GM12873 (cell line): ENCODE data around the gene RNASEH1.

ENCODE experiments used
- TF ChIP-seq, protein P1 (sequence below): IDR thresholded peaks from 2 replicates; pipeline ENCODE4 v1.5.1; 2012; ENCODE audit warnings: low read depth, mild to moderate bottlenecking, moderate library complexity, low read length, control low read depth; ENCODE audit not compliant: insufficient read depth; ENCODE audit errors: missing control alignments

Gene RNASEH1

DNA sequence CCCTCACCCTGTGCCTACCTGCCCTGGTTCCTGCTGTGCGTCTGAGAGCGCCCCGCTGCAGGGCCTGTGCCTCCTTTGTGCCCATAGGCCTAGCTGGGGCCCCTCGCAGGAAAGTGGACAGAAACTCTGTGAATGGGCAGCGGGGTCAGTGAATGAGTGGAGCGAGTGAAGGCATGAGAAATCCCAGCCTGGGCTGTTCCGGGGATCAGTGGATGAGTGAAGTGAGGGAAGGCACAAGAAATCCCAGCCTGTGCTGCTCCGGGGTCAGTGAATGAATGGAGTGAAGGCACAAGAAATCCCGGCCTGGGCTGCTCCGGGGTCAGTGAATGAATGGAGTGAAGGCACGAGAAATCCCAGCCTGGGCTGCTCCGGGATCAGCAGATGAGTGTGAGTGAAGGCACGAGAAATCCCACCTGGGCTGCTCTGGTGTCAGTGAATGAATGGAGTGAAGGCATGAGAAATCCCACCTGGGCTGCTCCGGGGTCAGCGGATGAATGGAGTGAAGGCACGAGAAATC, 38.8 kb upstream of the RNASEH1 start:
- TF ChIP-seq, protein P1, sequence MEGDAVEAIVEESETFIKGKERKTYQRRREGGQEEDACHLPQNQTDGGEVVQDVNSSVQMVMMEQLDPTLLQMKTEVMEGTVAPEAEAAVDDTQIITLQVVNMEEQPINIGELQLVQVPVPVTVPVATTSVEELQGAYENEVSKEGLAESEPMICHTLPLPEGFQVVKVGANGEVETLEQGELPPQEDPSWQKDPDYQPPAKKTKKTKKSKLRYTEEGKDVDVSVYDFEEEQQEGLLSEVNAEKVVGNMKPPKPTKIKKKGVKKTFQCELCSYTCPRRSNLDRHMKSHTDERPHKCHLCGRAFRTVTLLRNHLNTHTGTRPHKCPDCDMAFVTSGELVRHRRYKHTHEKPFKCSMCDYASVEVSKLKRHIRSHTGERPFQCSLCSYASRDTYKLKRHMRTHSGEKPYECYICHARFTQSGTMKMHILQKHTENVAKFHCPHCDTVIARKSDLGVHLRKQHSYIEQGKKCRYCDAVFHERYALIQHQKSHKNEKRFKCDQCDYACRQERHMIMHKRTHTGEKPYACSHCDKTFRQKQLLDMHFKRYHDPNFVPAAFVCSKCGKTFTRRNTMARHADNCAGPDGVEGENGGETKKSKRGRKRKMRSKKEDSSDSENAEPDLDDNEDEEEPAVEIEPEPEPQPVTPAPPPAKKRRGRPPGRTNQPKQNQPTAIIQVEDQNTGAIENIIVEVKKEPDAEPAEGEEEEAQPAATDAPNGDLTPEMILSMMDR = no peak

DNA sequence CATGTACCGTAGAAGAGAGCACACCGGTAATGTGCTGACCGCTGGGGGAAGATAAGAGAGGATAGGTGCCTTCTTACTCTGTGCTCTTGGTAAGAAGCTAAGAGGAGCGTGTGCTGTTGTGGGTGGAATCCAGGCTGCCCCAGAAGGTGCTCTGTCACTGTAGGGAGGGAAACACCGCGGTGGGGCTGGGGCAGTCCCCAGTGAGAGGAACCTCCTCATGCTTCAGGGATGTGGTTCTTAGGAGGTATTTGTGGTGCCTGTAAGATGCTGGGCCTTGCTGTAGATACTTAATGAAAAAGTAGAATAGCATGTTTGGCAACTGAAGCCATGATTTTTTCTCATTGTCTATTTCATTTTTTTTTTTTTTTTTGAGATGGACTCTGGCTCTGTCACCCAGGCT, 37.9 kb upstream of the RNASEH1 start:
- TF ChIP-seq, protein P1 = no peak

DNA sequence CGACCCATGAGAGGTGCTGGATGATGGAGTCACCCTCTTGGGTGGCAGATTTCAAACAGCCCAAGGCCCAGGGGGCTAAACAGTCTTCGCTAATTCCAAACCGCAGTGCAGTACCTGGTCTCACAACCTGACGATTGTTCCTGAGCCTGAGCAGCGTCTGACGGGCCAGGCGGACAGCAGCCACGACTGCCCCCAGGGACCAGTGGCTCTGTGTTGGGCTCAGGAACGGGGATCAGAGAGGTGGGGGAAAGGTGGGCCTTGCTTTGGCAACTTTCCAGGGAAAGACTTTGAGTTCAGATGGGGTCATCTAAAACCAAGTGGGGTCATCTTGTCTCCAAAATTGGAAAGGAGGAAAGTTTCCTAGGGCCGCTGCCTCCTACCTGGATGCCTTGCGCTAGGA, 37.3 kb upstream of the RNASEH1 start:
- TF ChIP-seq, protein P1 = no peak

DNA sequence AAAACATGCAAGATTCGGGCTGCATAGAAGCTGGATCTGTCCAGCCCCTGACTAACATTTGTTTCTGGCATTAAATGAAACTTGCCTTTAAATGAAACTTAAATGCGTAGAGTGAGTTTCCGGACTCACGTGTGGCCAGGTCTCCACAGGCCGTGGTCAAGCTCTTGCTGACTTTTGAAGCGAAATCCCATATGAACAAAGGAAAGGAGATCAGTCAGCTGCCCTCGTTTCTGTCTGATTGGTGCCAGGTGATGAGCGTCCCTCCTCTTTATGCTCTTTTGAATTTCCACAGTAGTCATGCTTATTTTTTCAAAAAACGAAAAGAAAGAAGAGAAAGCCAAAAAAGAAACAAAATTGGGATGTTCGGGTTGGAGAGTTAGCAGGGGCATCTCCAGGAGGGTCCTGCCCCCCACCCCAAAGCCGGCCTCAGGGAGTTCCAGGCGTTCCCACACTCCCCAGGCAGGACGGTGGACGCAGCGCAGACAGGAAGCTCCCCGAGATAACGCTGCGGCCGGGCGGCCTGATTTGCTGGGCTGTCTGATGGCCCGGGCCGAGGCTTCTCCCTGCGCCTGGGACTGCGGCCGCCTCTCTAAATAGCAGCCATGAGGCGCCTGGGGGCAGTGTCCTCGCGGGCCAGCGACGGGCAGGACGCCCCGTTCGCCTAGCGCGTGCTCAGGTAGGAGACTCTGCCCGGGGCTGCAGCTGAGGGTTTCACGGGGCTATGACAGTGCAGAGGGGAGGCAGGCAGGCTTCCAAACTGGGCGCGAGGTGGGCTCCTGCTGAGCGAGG, 36.6 kb upstream of the RNASEH1 start, which contains the start of gene COLEC11:
TSS of gene COLEC11 (plus strand) at position 620 of the 789 bp plus-strand sequence. CDS start 9,229 bp downstream, outside the sequence.
- TF ChIP-seq, protein P1 = no peak

DNA sequence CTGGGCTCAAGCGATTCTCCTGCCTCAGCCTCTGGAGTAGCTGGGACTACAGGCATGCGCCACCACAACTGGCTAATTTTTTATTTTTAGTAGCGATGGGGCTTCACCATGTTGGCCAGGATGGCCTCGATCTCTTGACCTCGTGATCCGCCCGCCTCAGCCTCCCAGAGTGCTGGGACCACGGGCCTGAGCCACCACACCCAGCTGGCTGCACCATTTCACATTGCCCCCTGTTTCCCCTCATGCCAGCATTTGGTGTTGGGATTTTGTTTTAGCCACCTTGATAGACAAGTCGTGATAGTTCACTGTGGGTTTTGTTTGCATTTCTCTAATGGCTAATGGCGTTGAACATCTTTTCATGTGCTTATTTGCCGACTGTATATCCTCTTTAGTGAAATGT, 31.0 kb upstream of the RNASEH1 start:
- TF ChIP-seq, protein P1 = no peak

DNA sequence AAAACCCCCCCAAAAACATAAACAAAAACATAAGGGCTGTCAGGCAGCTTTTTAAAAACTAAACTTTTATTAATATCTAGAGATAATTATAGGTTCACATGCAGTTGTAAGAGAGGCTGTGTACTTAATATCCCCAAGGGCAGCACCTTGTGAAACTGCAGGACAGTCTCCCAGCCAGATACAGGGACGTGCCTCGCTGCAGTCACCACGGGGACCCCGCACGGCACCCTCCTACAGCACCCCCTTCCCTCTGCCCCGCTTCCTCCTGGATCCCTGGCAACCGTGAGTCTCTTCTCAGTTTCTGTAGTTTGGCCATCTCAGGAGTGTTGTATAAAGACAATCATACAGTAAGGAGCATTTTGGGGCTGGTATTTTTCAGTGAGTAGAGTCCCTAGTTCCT, 30.0 kb upstream of the RNASEH1 start:
- TF ChIP-seq, protein P1 = no peak

DNA sequence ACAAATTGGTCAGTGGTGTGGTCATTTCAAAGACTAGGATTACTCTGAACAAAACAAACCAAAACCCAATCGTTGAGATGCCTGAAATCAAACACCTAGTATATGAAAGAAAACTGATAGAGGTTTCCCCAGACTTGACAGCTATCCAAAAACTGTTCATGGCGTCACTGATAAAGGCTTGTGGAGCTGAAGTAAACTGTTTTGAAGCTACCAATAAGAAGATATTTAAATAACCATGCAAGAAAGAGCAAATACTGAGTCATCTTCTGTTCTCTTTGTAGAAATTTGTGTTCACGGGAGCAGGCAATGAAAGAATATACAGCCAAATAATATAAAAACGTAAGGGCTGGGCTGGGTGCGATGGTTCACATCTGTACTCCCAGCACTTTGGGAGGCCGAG, 29.3 kb upstream of the RNASEH1 start:
- TF ChIP-seq, protein P1 = no peak
